K562 (cell line): ENCODE measurements around the gene LHB. TPM values are rescaled to one million over a fixed set of nuclear protein-coding genes. Genes with fewer than 3 reads are reported as not detected.

Experiments
- ATAC-seq: fragments of 200-7000 bp; cut with Tn5 transposase; 3 replicates; pipeline ENCODE4 v1.9.1; 2020; ENCODE audit warnings: moderate library complexity
- BruUV-seq: library from RNA; stranded (reverse); fragments of 400-500 nt; replicated peaks from 2 replicates; lab custom pipeline; 2021; lab: Mats Ljungman, UMichigan
- CTCF ChIA-PET: fragments of 300-600 bp; formaldehyde crosslinking; extraction: SDS; loops from one replicate; lab custom pipeline; 2021; ENCODE audit warnings: low intra/inter-chr PET ratio; lab: Yijun Ruan, JAX
- POLR2A ChIA-PET: fragments of 300-600, 350-650 bp; sonication (Branson Sonifier 250); formaldehyde crosslinking; extraction: SDS; loops from one replicate; lab custom pipeline; 2021; ENCODE audit warnings: antibody characterized with exemption, inconsistent platforms; lab: Yijun Ruan, JAX
- DNase-seq, 4 experiments: peaks; one replicate each; pipeline versions ENCODE4 v3.0.0 to v3.0.0-alpha.2; 2011 to 2018; ENCODE audit warnings: low spot score in 3 of 4, mixed read lengths in 3 of 4; ENCODE audit errors: extremely low read depth in 1 of 4
- FAIRE-seq: peaks from 2 replicates; lab custom pipeline; 2011; peaks lifted over from hg19 to GRCh38; lab: Jason Lieb, UNC
- H2AFZ ChIP-seq: 2 replicates; pipeline ENCODE4 v1.6.0; 2011; ENCODE audit warnings: low read depth, low read length, control low read depth, inconsistent platforms
- H3K27ac ChIP-seq: fragments of 200-600 bp; 3 replicates; pipeline ENCODE4 v1.8.0; 2011; ENCODE audit warnings: low read depth, mild to moderate bottlenecking, control low read depth, inconsistent platforms, low read length, moderate library complexity, mixed read lengths; ENCODE audit errors: extremely low read depth
- H3K27me3 ChIP-seq, 2 experiments: fragments of 300-600 bp in 1 of 2; 2 replicates in 1 of 2; 3 replicates in 1 of 2; pipeline versions ENCODE4 v1.6.0 to v1.8.0; 2011; ENCODE audit warnings: inconsistent platforms in 2 of 2, low read length in 2 of 2, mild to moderate bottlenecking in 1 of 2, mixed read lengths in 1 of 2, moderate library complexity in 1 of 2; ENCODE audit not compliant: control insufficient read depth in 2 of 2, insufficient read depth in 2 of 2
- H3K36me3 ChIP-seq: fragments of 300-600 bp; 3 replicates; pipeline ENCODE4 v1.8.0; 2011; ENCODE audit warnings: mild to moderate bottlenecking, low read length, inconsistent platforms; ENCODE audit not compliant: control insufficient read depth, insufficient read depth
- H3K4me1 ChIP-seq, 2 experiments: fragments of 200-600 bp in 1 of 2; replicated peaks in 1 of 2; 2 replicates in 1 of 2; 3 replicates in 1 of 2; pipeline versions ENCODE4 v1.5.1 to v1.8.0; 2011; ENCODE audit warnings: inconsistent platforms in 2 of 2, low read length in 2 of 2, mild to moderate bottlenecking in 1 of 2, mixed read lengths in 1 of 2, moderate library complexity in 1 of 2; ENCODE audit not compliant: control insufficient read depth in 2 of 2, insufficient read depth in 2 of 2
- H3K4me2 ChIP-seq: 2 replicates; pipeline ENCODE4 v1.6.1; 2011; ENCODE audit warnings: low read length, control low read depth, inconsistent platforms, mixed read lengths; ENCODE audit not compliant: insufficient read depth
- H3K4me3 ChIP-seq: fragments of 200-600 bp; sonication (generic), shearing (Covaris generic); 2 replicates; pipeline ENCODE4 v1.5.1; 2016; ENCODE audit warnings: control low read depth, inconsistent platforms
- H3K79me2 ChIP-seq: fragments of 200-600 bp; 3 replicates; pipeline ENCODE4 v1.8.0; 2011; ENCODE audit warnings: low read length, inconsistent platforms; ENCODE audit not compliant: control insufficient read depth, insufficient read depth
- H3K9ac ChIP-seq, 2 experiments: 2 replicates each; pipeline versions ENCODE4 v1.6.0 to v1.6.1; 2011; ENCODE audit warnings: low read depth in 2 of 2, low read length in 2 of 2, control low read depth in 1 of 2, inconsistent platforms in 1 of 2, mild to moderate bottlenecking in 1 of 2, mixed read lengths in 1 of 2; ENCODE audit not compliant: insufficient read depth in 1 of 2
- H3K9me1 ChIP-seq: one replicate; pipeline ENCODE4 v1.6.0; 2011; ENCODE audit warnings: inconsistent platforms, mild to moderate bottlenecking, low read length, moderate library complexity; ENCODE audit not compliant: control insufficient read depth, insufficient read depth
- H3K9me3 ChIP-seq: replicated peaks from 2 replicates; pipeline ENCODE4 v1.5.1; 2011; ENCODE audit warnings: low read depth, low read length, inconsistent platforms; ENCODE audit not compliant: control insufficient read depth, insufficient read depth
- H4K20me1 ChIP-seq: replicated peaks from 2 replicates; pipeline ENCODE4 v1.6.1; 2011; ENCODE audit warnings: low read length, inconsistent platforms, mixed read lengths; ENCODE audit not compliant: control insufficient read depth, insufficient read depth
- ARID1B ChIP-seq: fragments of 450-650 bp; IDR thresholded peaks from 2 replicates; pipeline ENCODE4 v1.6.1; 2016; ENCODE audit warnings: antibody characterized with exemption, mild to moderate bottlenecking, inconsistent platforms
- ASH1L ChIP-seq: fragments of 450-650 bp; IDR thresholded peaks from 2 replicates; pipeline ENCODE4 v1.6.1; 2018; ENCODE audit warnings: borderline replicate concordance, mild to moderate bottlenecking, low read depth; ENCODE audit not compliant: partially characterized antibody
- C11orf30 ChIP-seq: fragments of 450-650 bp; IDR thresholded peaks from 2 replicates; pipeline ENCODE4 v1.6.1; 2016; ENCODE audit warnings: low read depth, mild to moderate bottlenecking
- CSDE1 ChIP-seq, 2 experiments: fragments of 450-650 bp; IDR thresholded peaks; 2 replicates each; pipeline ENCODE4 v1.6.1; 2016; ENCODE audit warnings: mild to moderate bottlenecking in 1 of 2
- DIDO1 ChIP-seq: fragments of 450-650 bp; IDR thresholded peaks from 2 replicates; pipeline ENCODE4 v1.6.1; 2016; ENCODE audit warnings: low read depth, missing biosample characterization, missing genetic modification characterization
- ETV6 ChIP-seq, 3 experiments: fragments of 150-350 bp in 1 of 3; sonication (generic) in 1 of 3; formaldehyde crosslinking in 1 of 3; IDR thresholded peaks; 2 replicates each; pipeline versions ENCODE4 v1.6.1 to v1.8.0; 2014 to 2022; ENCODE audit warnings: borderline replicate concordance in 2 of 3, low read depth in 2 of 3, antibody characterized with exemption in 1 of 3, low read length in 1 of 3, mild to moderate bottlenecking in 1 of 3, missing genetic modification reagents in 1 of 3
- JUND ChIP-seq, 2 experiments: IDR thresholded peaks; 2 replicates in 1 of 2; 3 replicates in 1 of 2; pipeline ENCODE4 v1.6.1; 2011; ENCODE audit warnings: borderline replicate concordance in 2 of 2, low read depth in 2 of 2, low read length in 2 of 2, improper control_type of control experiment in 1 of 2, missing biosample characterization in 1 of 2, missing genetic modification characterization in 1 of 2, missing genetic modification reagents in 1 of 2
- PRMT5 ChIP-seq: sonication (generic); formaldehyde crosslinking; IDR thresholded peaks from 2 replicates; pipeline ENCODE4 v1.5.0; 2020; ENCODE audit warnings: missing genetic modification reagents
- RAD21 ChIP-seq, 2 experiments: fragments of 250-450 bp in 1 of 2; fragments of 450-650 bp in 1 of 2; sonication (Bioruptor Pico) in 1 of 2; formaldehyde crosslinking in 1 of 2; IDR thresholded peaks in 1 of 2; conservative IDR thresholded peaks in 1 of 2; 2 replicates each; pipeline versions ENCODE4 v1.4.0 to v1.8.0; 2020 to 2022; ENCODE audit warnings: mild to moderate bottlenecking in 2 of 2, moderate library complexity in 1 of 2
- RBFOX2 ChIP-seq: fragments of 200-400 bp; formaldehyde crosslinking; IDR thresholded peaks from 2 replicates; pipeline ENCODE4 v1.6.1; 2017; ENCODE audit warnings: low read depth, mild to moderate bottlenecking, low read length, moderate library complexity
- SMC3 ChIP-seq: conservative IDR thresholded peaks from 2 replicates; pipeline ENCODE4 v1.6.1; 2011; ENCODE audit warnings: low read depth, low read length, improper control_type of control experiment; ENCODE audit not compliant: insufficient read depth
- XRCC5 ChIP-seq: fragments of 200-400 bp; formaldehyde crosslinking; IDR thresholded peaks from 2 replicates; pipeline ENCODE4 v1.6.1; 2017; ENCODE audit warnings: low read depth, mild to moderate bottlenecking, low read length
- WGBS: fragments of 100-300 bp; shearing (Covaris generic); methylation state at CpG from one replicate; pipeline ENCODE4 v1.1.6; 2016; ENCODE audit warnings: low coverage, mixed read lengths; ENCODE audit not compliant: insufficient coverage; ENCODE audit errors: missing lambda C conversion rate; 5-methylcytosine and 5-hydroxymethylcytosine counted together
- in situ Hi-C: fragments of 300-500 bp; cut with MboI; formaldehyde crosslinking; loops from 4 replicates; pipeline ENCODE4 v1.15.0; 2018; ENCODE audit warnings: inconsistent platforms, mixed read lengths
- intact Hi-C: fragments of 100-400 bp; cut with micrococcal nuclease; formaldehyde crosslinking; loops from 2 replicates; pipeline ENCODE4 v1.14.2; 2022
- polyA plus RNA-seq, 8 experiments: library from polyadenylated mRNA; depleted of rRNA in 4 of 8; stranded (reverse) in 5 of 8; unstranded in 3 of 8; fragments of >200 nt; fragmentation: Nextera tagmentation in 2 of 8; fragmentation: Illumina TruSeq in 1 of 8; extraction: Ambion mirVana in 2 of 8; extraction: Trizol in 1 of 8; gene quantifications; 2 replicates each; pipeline versions ENCODE4 v1.2.1 to v1.2.3, GENCODE V29; 2011 to 2014; ENCODE audit warnings: inconsistent platforms in 1 of 8, missing spikeins in 1 of 8
- total RNA-seq, 7 experiments: library from RNA; depleted of rRNA in 6 of 7; stranded (reverse); fragments of >200 nt in 6 of 7; fragmentation: Illumina TruSeq in 2 of 7; extraction: Trizol in 2 of 7; gene quantifications; 2 replicates each; pipeline versions ENCODE4 v1.2.1 to v1.2.3, GENCODE V29; 2011 to 2021; ENCODE audit warnings: low replicate concordance in 1 of 7
- TF ChIP-seq, protein P1 (sequence below): IDR thresholded peaks from 2 replicates; pipeline ENCODE4 v1.6.1; 2011; ENCODE audit warnings: borderline replicate concordance, low read depth, mild to moderate bottlenecking, moderate library complexity, low read length; ENCODE audit not compliant: insufficient read depth, poor library complexity, severe bottlenecking
- TF ChIP-seq, protein P2 (sequence below): fragments of 450-650 bp; IDR thresholded peaks from 2 replicates; pipeline ENCODE4 v1.6.1; 2016; ENCODE audit warnings: missing biosample characterization, missing genetic modification characterization
- TF ChIP-seq, protein P3 (sequence below): fragments of 450-650 bp; IDR thresholded peaks from 2 replicates; pipeline ENCODE4 v1.6.1; 2016; ENCODE audit warnings: low read depth, mild to moderate bottlenecking, moderate library complexity
- TF ChIP-seq, protein P4 (sequence below): sonication (generic); formaldehyde crosslinking; IDR thresholded peaks from 2 replicates; pipeline ENCODE4 v1.9.0; 2022; ENCODE audit warnings: mild to moderate bottlenecking, missing genetic modification reagents

LHB gene
- total and polyA plus RNA-seq, 9 of the 15 experiments (the other 6 are each of a cell fraction or from before 2014, with no cell fraction given): 0.54 TPM; not detected in 8

DNA sequence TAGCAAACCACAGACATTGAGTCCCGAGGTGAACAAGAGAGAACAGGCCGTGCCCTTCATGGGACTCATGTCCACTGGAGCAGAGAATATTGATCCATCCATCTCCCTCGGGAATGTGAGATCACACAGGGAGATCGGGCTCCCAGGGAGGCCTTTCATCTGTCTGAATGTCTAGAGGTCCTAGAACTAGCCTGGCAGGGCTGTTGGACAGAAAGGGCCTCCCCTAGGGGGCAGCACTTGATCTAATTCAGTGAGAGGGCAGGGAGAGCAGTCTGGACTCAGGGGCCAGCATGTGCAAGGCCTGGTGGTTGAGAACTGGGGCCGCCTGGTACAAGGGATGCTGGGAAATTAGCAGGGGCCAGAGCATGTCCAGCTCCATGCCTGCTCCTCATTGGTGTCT, 18.9 kb downstream of the LHB start:
- DNase-seq (peak; percentile 61 to 84 (median 70)), FAIRE-seq (peak; percentile 74), ATAC-seq (peak; percentile 53)
- 62% methylated on average over 5 of the region's 5 CpGs for WGBS
- peaks cover 0 to 10% of the 10 kb centered on the region in 2 experiments; a peak in 4 of 5 replicates for H3K4me1 ChIP-seq
- ChIA-PET CTCF (no interaction called here), POLR2A (interaction anchor here (0.5 to 1.2 kb wide), 6 partner anchors 9 to 212 kb away, joined by 3 to 5 read pairs (median 3); no protein-coding TSS in a partner anchor)
- no peaks in the 10 kb centered on the region for H3K9me1 ChIP-seq
- no peak overlapping the region for H3K9ac ChIP-seq
- no peaks in the 10 kb centered on the region for H3K9me3 ChIP-seq
- H3K27ac ChIP-seq: no peak overlapping the region
- no peak overlapping the region for H3K4me2 ChIP-seq
- intact Hi-C loops: loop anchor here (2.0 to 10.0 kb wide), 3 partner anchors 77 to 227 kb away; partner anchors contain the start of genes HRC and TRPM4
- H4K20me1 ChIP-seq: 0 out of 2 replicates have a peak, but pooled peaks cover 5% of the 10 kb centered on the region
- in situ Hi-C loops: no loop called here
- H3K4me3 ChIP-seq: no peak overlapping the region
- H2AFZ ChIP-seq: no peak overlapping the region
- peaks cover 63% of the 10 kb centered on the region for H3K79me2 ChIP-seq
- H3K36me3 ChIP-seq: peaks cover 58% of the 10 kb centered on the region
- H3K27me3 ChIP-seq: no peaks in the 10 kb centered on the region
- no TSS peak for BruUV-seq
- TF ChIP-seq C11orf30 (no peak), RBFOX2 (0 out of 2 replicates have a peak, but pooled peaks have one; percentile 17), RAD21 (CRISPR knock-in tag; conservative IDR thresholded peaks at IDR 0.05 in 1 of 2, IDR thresholded peaks at IDR 0.05 in 1 of 2) (peak in 1 of 2 experiments; percentile 50; a peak in 1 of 4 replicates), ARID1B (no peak), PRMT5 (CRISPR knock-in tag) (no peak), DIDO1 (tag) (no peak), ETV6 (IDR thresholded peaks at IDR 0.05; ENCODE audit: borderline replicate concordance in 1 of 2, low read depth in 2 of 2, low read length in 1 of 2) (no peak), ETV6 (CRISPR knock-in tag; IDR thresholded peaks at IDR 0.05; ENCODE audit: borderline replicate concordance) (no peak), SMC3 (0 out of 2 replicates have a peak, but pooled peaks have one; percentile 9), JUND (IDR thresholded peaks at IDR 0.05; ENCODE audit: borderline replicate concordance, low read depth, low read length) (no peak), JUND (tag; IDR thresholded peaks at IDR 0.05; ENCODE audit: borderline replicate concordance, low read depth, low read length) (no peak), CSDE1 (IDR thresholded peaks at IDR 0.05) (no peak), ASH1L (no peak), XRCC5 (0 out of 2 replicates have a peak, but pooled peaks have one; percentile 39)
- TF ChIP-seq, protein P1, sequence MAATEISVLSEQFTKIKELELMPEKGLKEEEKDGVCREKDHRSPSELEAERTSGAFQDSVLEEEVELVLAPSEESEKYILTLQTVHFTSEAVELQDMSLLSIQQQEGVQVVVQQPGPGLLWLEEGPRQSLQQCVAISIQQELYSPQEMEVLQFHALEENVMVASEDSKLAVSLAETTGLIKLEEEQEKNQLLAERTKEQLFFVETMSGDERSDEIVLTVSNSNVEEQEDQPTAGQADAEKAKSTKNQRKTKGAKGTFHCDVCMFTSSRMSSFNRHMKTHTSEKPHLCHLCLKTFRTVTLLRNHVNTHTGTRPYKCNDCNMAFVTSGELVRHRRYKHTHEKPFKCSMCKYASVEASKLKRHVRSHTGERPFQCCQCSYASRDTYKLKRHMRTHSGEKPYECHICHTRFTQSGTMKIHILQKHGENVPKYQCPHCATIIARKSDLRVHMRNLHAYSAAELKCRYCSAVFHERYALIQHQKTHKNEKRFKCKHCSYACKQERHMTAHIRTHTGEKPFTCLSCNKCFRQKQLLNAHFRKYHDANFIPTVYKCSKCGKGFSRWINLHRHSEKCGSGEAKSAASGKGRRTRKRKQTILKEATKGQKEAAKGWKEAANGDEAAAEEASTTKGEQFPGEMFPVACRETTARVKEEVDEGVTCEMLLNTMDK: peak; percentile 92
- TF ChIP-seq, protein P2, sequence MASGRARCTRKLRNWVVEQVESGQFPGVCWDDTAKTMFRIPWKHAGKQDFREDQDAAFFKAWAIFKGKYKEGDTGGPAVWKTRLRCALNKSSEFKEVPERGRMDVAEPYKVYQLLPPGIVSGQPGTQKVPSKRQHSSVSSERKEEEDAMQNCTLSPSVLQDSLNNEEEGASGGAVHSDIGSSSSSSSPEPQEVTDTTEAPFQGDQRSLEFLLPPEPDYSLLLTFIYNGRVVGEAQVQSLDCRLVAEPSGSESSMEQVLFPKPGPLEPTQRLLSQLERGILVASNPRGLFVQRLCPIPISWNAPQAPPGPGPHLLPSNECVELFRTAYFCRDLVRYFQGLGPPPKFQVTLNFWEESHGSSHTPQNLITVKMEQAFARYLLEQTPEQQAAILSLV: no peak
- TF ChIP-seq, protein P3, sequence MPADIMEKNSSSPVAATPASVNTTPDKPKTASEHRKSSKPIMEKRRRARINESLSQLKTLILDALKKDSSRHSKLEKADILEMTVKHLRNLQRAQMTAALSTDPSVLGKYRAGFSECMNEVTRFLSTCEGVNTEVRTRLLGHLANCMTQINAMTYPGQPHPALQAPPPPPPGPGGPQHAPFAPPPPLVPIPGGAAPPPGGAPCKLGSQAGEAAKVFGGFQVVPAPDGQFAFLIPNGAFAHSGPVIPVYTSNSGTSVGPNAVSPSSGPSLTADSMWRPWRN: no peak
- TF ChIP-seq, protein P4, sequence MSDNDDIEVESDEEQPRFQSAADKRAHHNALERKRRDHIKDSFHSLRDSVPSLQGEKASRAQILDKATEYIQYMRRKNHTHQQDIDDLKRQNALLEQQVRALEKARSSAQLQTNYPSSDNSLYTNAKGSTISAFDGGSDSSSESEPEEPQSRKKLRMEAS (CRISPR knock-in tag): peak; percentile 48; the same call in 1 of the 2 replicates
